Midbrain (tissue), 1 donor: ENCODE results near the gene TRIM31.
"Not testable (repeated sequence)": the region's sequence is repeated elsewhere in the genome, so short reads cannot be mapped to it uniquely, and the experiment has no call there.

Experiments
- DNase-seq: peaks from one replicate; lab custom pipeline; 2025; lab: John Stamatoyannopoulos, UW

TRIM31 gene

GRCh38 chr6:30149858-30150550, 37.1 kb upstream of the TRIM31 start:
- no peak for DNase-seq

DNA sequence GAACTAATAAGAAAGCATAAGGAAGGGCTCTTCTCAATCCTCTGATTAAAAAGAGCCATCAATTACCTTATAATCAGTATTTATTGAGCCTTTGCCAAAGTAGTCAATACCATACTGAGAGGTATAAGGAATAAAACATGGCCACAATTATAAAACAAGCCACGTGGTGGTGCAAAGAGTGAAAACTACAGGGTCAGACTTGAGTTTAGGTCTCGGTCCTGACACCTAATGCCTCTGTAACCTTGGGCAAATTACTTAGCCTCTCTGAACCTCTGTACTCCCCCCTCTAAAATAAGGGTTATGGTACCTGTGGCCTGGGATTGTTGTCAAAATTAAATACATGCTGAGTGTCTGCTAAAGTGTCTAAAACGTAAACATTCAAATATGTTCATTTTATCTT, 36.3 kb upstream of the TRIM31 start:
- no peak for DNase-seq

GRCh38 chr6:30147096-30147495, 34.2 kb upstream of the TRIM31 start:
- no peak for DNase-seq

DNA sequence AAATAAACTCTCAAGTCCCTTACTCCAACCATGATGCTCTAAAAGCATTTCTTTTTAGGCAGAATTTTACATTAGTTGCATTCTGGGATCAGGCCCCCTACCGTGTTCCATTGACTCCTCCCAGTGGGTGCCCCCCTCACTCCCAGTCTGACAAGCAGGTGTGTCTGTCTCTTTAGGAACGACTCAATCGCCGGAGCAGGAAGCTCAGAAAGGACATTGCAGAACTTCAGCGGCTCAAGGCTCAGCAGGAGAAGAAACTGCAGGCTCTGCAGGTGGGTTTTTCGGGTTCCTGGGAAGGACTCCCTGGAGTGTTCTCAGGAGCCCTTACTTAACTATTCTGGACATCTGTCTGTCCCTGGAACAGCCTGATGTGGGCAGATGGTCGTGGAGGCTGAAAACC, 32.9 kb upstream of the TRIM31 start:
- DNase-seq, result no peak

- no peak for DNase-seq
Measured at GRCh38 chr6:30144811-30145210, 31.9 kb upstream of the TRIM31 start.

GRCh38 chr6:30143780-30144179, 30.9 kb upstream of the TRIM31 start:
- no peak for DNase-seq

- DNase-seq, result no peak
Measured at GRCh38 chr6:30142665-30143064, 29.8 kb upstream of the TRIM31 start.

GRCh38 chr6:30140240-30140639, 27.4 kb upstream of the TRIM31 start:
- not testable (repeated sequence) for DNase-seq

DNA sequence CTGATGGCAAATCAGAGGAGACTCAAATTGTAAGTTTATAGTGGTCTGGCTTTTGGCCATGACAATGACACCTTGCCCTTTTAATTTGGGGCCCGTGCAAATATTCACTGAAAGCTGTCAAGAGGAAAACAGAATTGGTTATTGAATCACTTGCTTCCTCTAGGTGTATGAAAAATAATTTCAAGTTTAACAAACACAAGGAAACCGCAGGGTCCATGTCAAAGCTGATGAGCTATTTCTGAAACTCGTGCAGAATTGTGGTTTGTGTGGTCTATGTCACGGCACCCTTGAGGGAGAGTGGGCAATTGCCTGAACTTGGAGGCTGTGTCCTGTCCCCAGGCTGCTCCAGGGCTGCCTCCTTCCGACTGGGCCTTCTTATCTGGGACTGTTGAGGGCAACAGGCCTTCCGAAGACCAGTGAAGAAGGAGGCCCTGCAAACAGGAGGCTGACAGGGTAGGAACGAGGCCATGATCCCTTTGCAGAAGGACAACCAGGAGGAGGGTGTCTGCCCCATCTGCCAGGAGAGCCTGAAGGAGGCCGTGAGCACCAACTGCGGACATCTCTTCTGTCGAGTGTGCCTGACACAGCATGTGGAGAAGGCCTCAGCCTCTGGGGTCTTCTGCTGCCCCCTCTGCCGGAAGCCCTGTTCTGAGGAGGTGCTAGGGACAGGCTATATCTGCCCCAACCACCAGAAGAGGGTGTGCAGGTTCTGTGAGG, 23.8 kb upstream of the TRIM31 start:
- DNase-seq, result no peak

- DNase-seq, result no peak
Measured at GRCh38 chr6:30135757-30136156, 22.9 kb upstream of the TRIM31 start, which contains the start of gene TRIM40. TRIM40 (plus strand) TSS chr6:30136140; CDS start chr6:30137037, 897 bp downstream.

GRCh38 chr6:30135147-30135546, 22.3 kb upstream of the TRIM31 start:
- no peak for DNase-seq

- no peak for DNase-seq
Measured at GRCh38 chr6:30131947-30132497, 19.1 kb upstream of the TRIM31 start.

DNA sequence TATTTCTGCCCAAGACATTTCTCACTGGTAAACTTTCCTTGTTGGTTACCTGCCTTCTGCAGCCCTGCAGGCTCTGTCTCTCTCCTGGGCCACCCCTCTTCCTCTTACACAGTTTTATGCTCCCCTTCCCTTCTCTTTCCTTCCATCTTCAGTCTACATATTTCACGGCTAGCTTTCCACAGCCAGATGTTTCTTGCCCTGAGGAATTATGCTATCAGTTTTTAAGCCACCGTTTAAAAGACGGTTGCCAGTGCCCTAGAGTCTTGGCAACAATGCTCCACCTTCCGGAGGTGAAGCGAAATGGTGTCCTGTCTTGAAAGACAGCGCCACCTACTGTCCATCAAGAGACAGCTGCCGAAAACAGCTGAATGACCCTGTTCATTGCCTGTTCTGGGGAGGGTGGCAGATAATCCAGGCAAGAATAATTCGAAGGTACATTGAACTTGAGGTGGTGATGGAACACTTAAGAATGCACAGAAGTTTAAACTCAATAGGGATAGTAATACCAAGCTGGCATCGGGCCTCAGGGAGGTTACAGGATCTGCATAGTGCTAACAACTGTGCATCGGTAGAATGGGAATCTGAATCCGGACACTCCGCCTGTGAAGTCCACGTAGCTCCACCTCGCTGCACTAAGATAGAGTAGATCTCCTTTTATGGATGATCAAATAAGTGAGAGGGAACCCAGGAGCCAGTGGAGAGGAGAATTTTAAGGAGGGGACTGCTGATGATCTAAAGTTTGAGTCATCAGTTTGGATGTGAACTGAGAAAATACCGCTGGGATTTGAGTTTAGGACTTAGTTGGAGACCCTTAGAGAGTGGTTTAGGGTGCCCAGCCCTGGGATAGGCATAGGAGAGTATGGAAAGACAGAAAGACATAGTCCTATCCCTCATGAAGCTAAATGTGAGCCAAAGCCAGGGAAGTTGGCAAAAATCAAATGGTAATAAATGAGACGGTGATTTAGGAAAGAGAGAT, 18.3 kb upstream of the TRIM31 start:
- peak; percentile 74 for DNase-seq

- no peak for DNase-seq
Measured at GRCh38 chr6:30130179-30130679, 17.3 kb upstream of the TRIM31 start.

DNA sequence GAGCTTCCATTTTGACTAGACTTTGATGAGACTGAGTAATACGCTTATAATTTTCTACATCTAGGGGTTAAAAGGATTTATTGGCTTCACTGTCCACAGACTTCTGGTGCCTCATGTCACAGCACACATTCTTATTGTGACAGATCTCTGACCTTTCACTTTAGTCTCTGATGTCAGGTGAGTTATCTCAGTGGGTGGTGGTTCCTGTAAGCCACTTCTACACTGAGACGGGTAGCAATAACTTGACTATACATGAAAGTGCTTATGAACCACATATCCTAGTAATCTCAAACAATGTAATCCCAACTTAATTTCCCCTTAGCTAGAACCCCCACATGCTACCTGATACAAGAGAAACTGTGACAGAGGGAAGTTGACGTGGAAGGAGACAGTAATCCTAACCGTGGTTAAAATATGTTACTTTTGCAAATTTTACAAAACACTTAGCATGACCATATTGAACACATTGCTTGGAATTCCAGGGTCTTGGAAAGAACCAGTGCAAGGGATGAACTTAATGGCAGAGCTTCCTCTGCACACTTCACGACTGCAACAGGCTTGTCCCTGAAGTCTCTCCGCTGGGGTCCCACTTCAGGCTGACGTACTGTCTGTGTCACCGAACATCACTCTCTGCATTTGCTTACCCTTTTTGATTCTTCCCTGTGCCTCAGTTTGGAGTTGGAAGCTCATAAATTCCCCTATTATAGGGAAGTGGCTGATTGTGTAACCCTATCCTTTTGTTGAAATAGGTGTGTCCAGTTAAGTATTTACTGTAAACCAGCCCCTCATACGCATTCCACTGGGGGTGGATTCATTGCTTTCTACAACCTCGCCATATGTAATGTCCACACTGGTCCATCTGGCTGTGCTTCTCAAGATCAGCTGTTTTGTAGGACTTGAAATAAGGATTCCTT, 16.6 kb upstream of the TRIM31 start:
- no peak for DNase-seq

DNA sequence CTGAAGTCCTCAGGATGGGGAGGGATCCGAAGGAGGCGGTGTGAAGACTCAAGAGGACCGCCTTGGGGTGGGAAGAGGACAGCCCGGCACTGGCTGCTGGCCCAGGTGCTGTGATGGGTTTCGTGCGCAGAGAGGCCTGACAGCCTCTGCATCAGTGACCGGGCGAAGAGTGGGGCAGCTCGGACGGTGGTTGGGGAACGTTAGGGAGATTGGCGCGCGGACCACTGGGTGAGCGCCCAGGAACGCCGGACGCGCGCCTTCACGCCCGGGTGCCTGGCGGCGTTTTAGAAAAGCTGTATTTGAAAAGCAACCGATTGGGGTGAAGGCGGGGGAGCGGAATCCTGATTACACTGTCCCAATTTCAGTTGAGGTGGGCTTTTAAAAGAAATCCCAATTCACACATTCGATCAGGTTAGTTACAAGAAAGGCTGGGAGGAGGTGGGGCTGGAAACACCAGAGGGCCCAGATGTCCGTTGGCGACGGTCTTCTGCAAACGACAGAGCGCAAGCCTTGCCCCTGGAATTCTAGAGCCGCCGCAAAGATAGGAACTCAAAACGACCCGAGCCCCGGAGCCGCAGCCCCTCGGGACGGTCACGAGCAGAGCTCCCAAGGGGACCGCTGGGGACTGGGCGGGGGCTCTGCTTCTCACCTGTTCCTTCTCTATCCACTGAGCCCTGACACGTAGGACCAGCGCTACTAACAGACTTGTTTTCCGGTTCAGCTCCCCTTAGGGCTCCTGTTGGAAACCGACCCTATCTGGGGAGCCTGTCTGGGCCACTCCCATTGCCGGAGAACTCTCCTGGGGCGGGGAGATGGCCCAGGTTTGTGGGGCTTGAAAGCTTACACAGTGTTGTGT, 14.6 kb upstream of the TRIM31 start:
- no peak for DNase-seq

GRCh38 chr6:30122515-30122914, 9.6 kb upstream of the TRIM31 start:
- no peak for DNase-seq

DNA sequence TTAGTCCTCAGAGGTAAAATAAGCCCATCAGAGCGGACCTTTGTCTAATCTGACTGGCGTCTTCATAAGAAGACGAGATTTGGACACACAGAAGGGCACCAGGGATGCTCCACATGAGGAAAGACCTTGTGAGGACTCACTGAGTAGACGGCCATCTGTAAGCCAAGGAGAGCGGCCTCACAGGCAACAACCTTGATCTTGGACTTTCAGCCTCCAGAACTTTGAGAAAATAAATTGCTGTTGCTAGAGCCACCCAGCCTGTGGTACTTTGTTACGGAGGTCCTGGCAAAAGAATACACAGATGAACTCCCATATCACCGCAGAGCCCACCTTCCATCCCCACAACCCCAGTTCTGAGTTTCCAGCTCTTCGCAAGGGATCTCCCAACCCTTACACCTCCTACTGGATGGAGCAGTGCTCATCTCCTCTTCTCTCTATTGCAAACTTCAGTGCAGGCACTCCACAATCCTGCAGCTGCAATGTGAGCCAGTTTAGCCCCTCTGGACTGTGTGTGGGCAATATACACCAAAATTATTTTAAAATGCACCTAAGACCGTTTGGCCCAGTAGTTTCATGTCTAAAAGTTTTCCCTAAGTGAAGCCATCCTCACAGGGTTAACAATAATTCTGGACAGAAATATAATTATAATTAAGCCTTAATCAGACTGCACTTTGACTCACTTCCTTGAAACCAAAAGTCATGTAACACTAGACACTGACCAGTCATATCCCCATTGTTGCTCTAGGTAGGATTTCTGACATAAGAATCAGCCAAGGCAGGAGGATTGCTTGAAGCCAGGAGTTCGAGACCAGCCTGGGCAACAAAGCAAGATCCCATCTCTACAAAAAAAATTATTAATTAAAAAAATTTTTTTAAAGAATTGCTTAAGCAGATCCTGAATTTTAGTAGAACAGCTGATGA, 8.8 kb upstream of the TRIM31 start:
- no peak for DNase-seq

DNA sequence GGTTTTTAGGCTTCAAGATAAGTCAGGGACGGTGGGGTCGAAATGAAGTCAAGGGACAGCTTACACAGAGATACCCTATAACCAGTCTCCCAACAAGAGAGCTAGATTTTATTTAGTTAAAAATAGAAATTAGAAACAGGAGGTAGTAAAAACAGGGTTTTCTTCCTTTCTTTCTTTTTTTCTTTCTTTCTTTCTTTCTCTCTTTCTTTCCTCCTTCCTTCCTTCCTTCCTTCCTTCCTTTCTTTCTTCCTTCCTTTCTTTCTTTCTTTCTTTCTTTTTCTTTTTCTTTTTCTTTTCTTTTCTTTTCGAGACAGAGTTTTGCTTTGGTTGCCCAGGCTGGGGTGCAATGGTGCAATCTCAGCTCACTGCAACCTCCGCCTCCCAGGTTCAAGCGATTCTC, 5.8 kb upstream of the TRIM31 start:
- not testable (repeated sequence) for DNase-seq
